Ectodermal cell (in vitro differentiated cells): ENCODE results near the gene SLC38A11.
"Not testable (repeated sequence)": the region's sequence is repeated elsewhere in the genome, so short reads cannot be mapped to it uniquely, and the experiment has no call there.

ENCODE experiments used
- H3K27ac ChIP-seq: 2 replicates; pipeline ENCODE4 v1.7.0; 2013; ENCODE audit warnings: mild to moderate bottlenecking, low read depth, low read length; ENCODE audit not compliant: insufficient read depth, poor library complexity, severe bottlenecking
- H3K27me3 ChIP-seq: 2 replicates; pipeline ENCODE4 v1.7.0; 2013; ENCODE audit warnings: mild to moderate bottlenecking, low read length; ENCODE audit not compliant: insufficient read depth, control insufficient read depth, poor library complexity, severe bottlenecking
- H3K36me3 ChIP-seq: one replicate; pipeline ENCODE4 v1.7.0; 2013; ENCODE audit warnings: low read length; ENCODE audit not compliant: control insufficient read depth, insufficient read depth
- H3K4me1 ChIP-seq: one replicate; pipeline ENCODE4 v1.7.0; 2013; ENCODE audit warnings: low read length; ENCODE audit not compliant: control insufficient read depth, insufficient read depth
- H3K4me3 ChIP-seq: 2 replicates; pipeline ENCODE4 v1.7.0; 2013; ENCODE audit warnings: low read depth, low read length, control low read depth; ENCODE audit not compliant: insufficient read depth
- H3K9me3 ChIP-seq: 2 replicates; pipeline ENCODE4 v1.7.0; 2013; ENCODE audit warnings: mild to moderate bottlenecking, low read length, moderate library complexity; ENCODE audit not compliant: control insufficient read depth
- WGBS, 2 experiments: methylation state at CpG; one replicate each; pipeline ENCODE4 v1.1.7; 2013; ENCODE audit warnings: missing lambda C conversion rate in 2 of 2; 5-methylcytosine and 5-hydroxymethylcytosine counted together

Gene SLC38A11

GRCh38 chr2:164988805-164989204 lies 33.5 kb upstream of the SLC38A11 start:
- not testable (repeated sequence) for H3K4me3 ChIP-seq, H3K27me3 ChIP-seq, H3K9me3 ChIP-seq, H3K27ac ChIP-seq, H3K36me3 ChIP-seq, H3K4me1 ChIP-seq
- 100% methylated on average over 1 of the region's 3 CpGs; no CpG with 5 or more reads in 1 of the 2 experiments for WGBS, 2 experiments

- not testable (repeated sequence) for H3K9me3 ChIP-seq, H3K36me3 ChIP-seq, H3K27ac ChIP-seq, H3K4me1 ChIP-seq, H3K4me3 ChIP-seq, H3K27me3 ChIP-seq
- 93 to 94% methylated on average over 1 to 2 of the region's 3 CpGs for WGBS, 2 experiments
These were observed 30.7 kb upstream of the SLC38A11 start for GRCh38 chr2:164986027-164986426.

GRCh38 chr2:164984428-164984827 lies 29.1 kb upstream of the SLC38A11 start:
- Histone ChIP-seq H3K36me3 (no peaks in the 10 kb centered on the region), H3K4me1 (no peaks in the 10 kb centered on the region), H3K4me3 (no peak overlapping the region), H3K9me3 (no peaks in the 10 kb centered on the region), H3K27me3 (no peaks in the 10 kb centered on the region), H3K27ac (no peak overlapping the region)
- 90 to 97% methylated on average over 2 of the region's 3 CpGs for WGBS, 2 experiments

GRCh38 chr2:164981217-164981990 lies 26.1 kb upstream of the SLC38A11 start:
- Histone ChIP-seq H3K27ac (no peak overlapping the region), H3K36me3 (no peaks in the 10 kb centered on the region), H3K4me3 (no peak overlapping the region), H3K9me3 (no peaks in the 10 kb centered on the region), H3K27me3 (no peaks in the 10 kb centered on the region), H3K4me1 (no peaks in the 10 kb centered on the region)
- whole genome bisulfite sequencing, 2 experiments, result 92 to 93% methylated on average over 5 to 7 of the region's 7 CpGs

GRCh38 chr2:164980688-164981087 lies 25.4 kb upstream of the SLC38A11 start:
- not testable (repeated sequence) for H3K27ac ChIP-seq, H3K27me3 ChIP-seq, H3K4me1 ChIP-seq, H3K4me3 ChIP-seq, H3K36me3 ChIP-seq, H3K9me3 ChIP-seq
- WGBS, 2 experiments, result 95 to 96% methylated on average over 2 of the region's 2 CpGs

GRCh38 chr2:164979113-164979512 lies 23.8 kb upstream of the SLC38A11 start:
- H3K9me3 ChIP-seq, result no peaks in the 10 kb centered on the region
- H3K27me3 ChIP-seq, result no peaks in the 10 kb centered on the region
- H3K4me3 ChIP-seq, result no peak overlapping the region
- no peaks in the 10 kb centered on the region for H3K4me1 ChIP-seq
- H3K27ac ChIP-seq, result no peak overlapping the region
- H3K36me3 ChIP-seq, result no peaks in the 10 kb centered on the region
- 91 to 92% methylated on average over 1 to 2 of the region's 2 CpGs for WGBS, 2 experiments

GRCh38 chr2:164976875-164977470 lies 21.6 kb upstream of the SLC38A11 start:
- H3K36me3 ChIP-seq, H3K9me3 ChIP-seq, H3K27ac ChIP-seq, H3K4me3 ChIP-seq, H3K4me1 ChIP-seq, H3K27me3 ChIP-seq: not testable (repeated sequence)
- 87 to 96% methylated on average over 5 of the region's 5 CpGs for WGBS, 2 experiments

- H3K27ac ChIP-seq, result no peak overlapping the region
- H3K27me3 ChIP-seq, result no peaks in the 10 kb centered on the region
- H3K4me3 ChIP-seq, result no peak overlapping the region
- H3K4me1 ChIP-seq, result no peaks in the 10 kb centered on the region
- H3K36me3 ChIP-seq, result no peaks in the 10 kb centered on the region
- 87 to 100% methylated on average over 2 to 3 of the region's 3 CpGs for WGBS, 2 experiments
- H3K9me3 ChIP-seq, result no peaks in the 10 kb centered on the region
These were observed 21.0 kb upstream of the SLC38A11 start for GRCh38 chr2:164976301-164976700.

GRCh38 chr2:164975891-164976290 lies 20.6 kb upstream of the SLC38A11 start:
- Histone ChIP-seq H3K4me3 (no peak overlapping the region), H3K27ac (no peak overlapping the region), H3K36me3 (no peaks in the 10 kb centered on the region), H3K4me1 (no peaks in the 10 kb centered on the region), H3K27me3 (no peaks in the 10 kb centered on the region), H3K9me3 (no peaks in the 10 kb centered on the region)
- WGBS, 2 experiments, result 100% methylated on average over 1 of the region's 1 CpG; no CpG with 5 or more reads in 1 of the 2 experiments

- no peaks in the 10 kb centered on the region for H3K27me3 ChIP-seq
- H3K36me3 ChIP-seq, result no peaks in the 10 kb centered on the region
- no peaks in the 10 kb centered on the region for H3K4me1 ChIP-seq
- no peaks in the 10 kb centered on the region for H3K9me3 ChIP-seq
- H3K4me3 ChIP-seq, result no peak overlapping the region
- WGBS, 2 experiments, result 71% methylated on average over 1 of the region's 1 CpG; no CpG with 5 or more reads in 1 of the 2 experiments
- H3K27ac ChIP-seq, result no peak overlapping the region
These were observed 18.9 kb upstream of the SLC38A11 start for GRCh38 chr2:164974221-164974620.
